ENCODE measurements around the gene CUEDC1.

GRCh38 chr17:57965521-57966160, 10.4 kb upstream of the CUEDC1 start:
- TF ChIP-seq POLR2A (IDR thresholded peaks at IDR 0.05; ENCODE audit: low read length), result no peak
- TF ChIP-seq GATA1 (IDR thresholded peaks at IDR 0.05; ENCODE audit: low read depth, low read length), result no peak
